WTC11 (cell line): Measurements from ENCODE around the gene ABCB8. TPM values are rescaled to one million over a fixed set of nuclear protein-coding genes. Genes with fewer than 3 reads are reported as not detected.
A peak's percentile ranks its signal among the peaks of the same experiment; 100 is the strongest.

Experiments
- ATAC-seq: fragments of 200-7000 bp; cut with Tn5 transposase; 2 replicates; pipeline ENCODE4 v1.10.0; 2021; ENCODE audit warnings: mild to moderate bottlenecking, moderate library complexity
- CTCF ChIA-PET: fragments of 300-600 bp; sonication (Branson Sonifier 250); formaldehyde crosslinking; loops from one replicate; lab custom pipeline; 2021; ENCODE audit warnings: antibody characterized with exemption; lab: Charles Lee
- POLR2A ChIA-PET: fragments of 350-600 bp; sonication (Branson Sonifier 250); formaldehyde crosslinking; loops from one replicate; lab custom pipeline; 2021; ENCODE audit warnings: antibody characterized with exemption; lab: Charles Lee
- DNase-seq: peaks from one replicate; pipeline ENCODE4 v3.0.0; 2021; ENCODE audit warnings: low spot score
- H3K27ac Mint-ChIP-seq: 2 replicates; pipeline ENCODE4 v1.8.0; 2021; ENCODE audit warnings: mixed read lengths
- H3K27me3 Mint-ChIP-seq: 2 replicates; pipeline ENCODE4 v1.8.0; 2021; ENCODE audit warnings: low read depth, mild to moderate bottlenecking, moderate library complexity, mixed read lengths
- H3K36me3 Mint-ChIP-seq: 2 replicates; pipeline ENCODE4 v1.8.0; 2021; ENCODE audit warnings: mixed read lengths
- H3K4me1 Mint-ChIP-seq: 2 replicates; pipeline ENCODE4 v1.8.0; 2022; ENCODE audit warnings: mixed read lengths
- H3K4me3 Mint-ChIP-seq: 2 replicates; pipeline ENCODE4 v1.8.0; 2021; ENCODE audit warnings: mild to moderate bottlenecking, moderate library complexity, mixed read lengths
- H3K9me3 Mint-ChIP-seq: 2 replicates; pipeline ENCODE4 v1.8.0; 2021; ENCODE audit warnings: mixed read lengths
- ATF1 ChIP-seq: sonication (generic); formaldehyde crosslinking; IDR thresholded peaks from 2 replicates; pipeline ENCODE4 v1.8.1; 2023; ENCODE audit warnings: mild to moderate bottlenecking, moderate library complexity, missing genetic modification reagents
- CBFB ChIP-seq: sonication (generic); formaldehyde crosslinking; IDR thresholded peaks from 2 replicates; pipeline ENCODE4 v1.8.1; 2022; ENCODE audit warnings: mild to moderate bottlenecking, low read depth, missing genetic modification reagents
- ESRRA ChIP-seq: sonication (generic); formaldehyde crosslinking; IDR thresholded peaks from 2 replicates; pipeline ENCODE4 v1.8.1; 2022; ENCODE audit warnings: mild to moderate bottlenecking, missing genetic modification reagents, borderline replicate concordance
- ETV6 ChIP-seq: sonication (generic); formaldehyde crosslinking; IDR thresholded peaks from 2 replicates; pipeline ENCODE4 v1.8.1; 2022; ENCODE audit warnings: mild to moderate bottlenecking, missing genetic modification reagents
- FOXP1 ChIP-seq: sonication (generic); formaldehyde crosslinking; IDR thresholded peaks from 2 replicates; pipeline ENCODE4 v1.8.0; 2022; ENCODE audit warnings: missing genetic modification reagents, mild to moderate bottlenecking, moderate library complexity, borderline replicate concordance
- IRF1 ChIP-seq: sonication (generic); formaldehyde crosslinking; IDR thresholded peaks from 2 replicates; pipeline ENCODE4 v1.8.0; 2023; ENCODE audit warnings: missing genetic modification reagents
- MYBL2 ChIP-seq: sonication (generic); formaldehyde crosslinking; IDR thresholded peaks from 2 replicates; pipeline ENCODE4 v1.8.1; 2023; ENCODE audit warnings: mild to moderate bottlenecking, moderate library complexity, missing genetic modification reagents
- NFYB ChIP-seq: sonication (generic); formaldehyde crosslinking; conservative IDR thresholded peaks from 2 replicates; pipeline ENCODE4 v1.8.0; 2022; ENCODE audit warnings: low read depth, missing genetic modification reagents
- OVOL2 ChIP-seq: fragments of 250-450 bp; sonication (Bioruptor Pico); IDR thresholded peaks from 2 replicates; pipeline ENCODE4 v1.9.0; 2021; ENCODE audit warnings: mild to moderate bottlenecking, borderline replicate concordance
- PRDM15 ChIP-seq: sonication (generic); formaldehyde crosslinking; IDR thresholded peaks from 2 replicates; pipeline ENCODE4 v1.8.0; 2022; ENCODE audit warnings: missing genetic modification reagents
- SP1 ChIP-seq: sonication (generic); formaldehyde crosslinking; conservative IDR thresholded peaks from 2 replicates; pipeline ENCODE4 v1.8.1; 2022; ENCODE audit warnings: missing genetic modification reagents
- STAT6 ChIP-seq: sonication (generic); formaldehyde crosslinking; conservative IDR thresholded peaks from 2 replicates; pipeline ENCODE4 v1.8.1; 2023; ENCODE audit warnings: mild to moderate bottlenecking, low read depth, missing genetic modification reagents, moderate library complexity
- ZBTB21 ChIP-seq: sonication (generic); formaldehyde crosslinking; IDR thresholded peaks from 2 replicates; pipeline ENCODE4 v1.8.1; 2023; ENCODE audit warnings: mild to moderate bottlenecking, missing genetic modification reagents, borderline replicate concordance
- ZMAT4 ChIP-seq: fragments of 250-450 bp; sonication (Bioruptor Pico); IDR thresholded peaks from 2 replicates; pipeline ENCODE4 v1.9.0; 2021; ENCODE audit warnings: mild to moderate bottlenecking
- ZNF263 ChIP-seq: sonication (generic); formaldehyde crosslinking; IDR thresholded peaks from 2 replicates; pipeline ENCODE4 v1.8.1; 2022; ENCODE audit warnings: low read depth, mild to moderate bottlenecking, moderate library complexity, missing genetic modification reagents
- ZSCAN18 ChIP-seq: fragments of 250-450 bp; sonication (Bioruptor Pico); IDR thresholded peaks from 2 replicates; pipeline ENCODE4 v2.1.2; 2022; ENCODE audit warnings: mild to moderate bottlenecking, moderate library complexity
- total RNA-seq: library from RNA; stranded (reverse); gene quantifications from 3 replicates; pipeline ENCODE4 v1.2.3, GENCODE V29; 2021
- TF ChIP-seq, protein P1 (sequence below): fragments of 200-600 bp; IDR thresholded peaks from 2 replicates; pipeline ENCODE4 v1.8.0; 2022; ENCODE audit warnings: antibody characterized with exemption
- TF ChIP-seq, protein P2 (sequence below): sonication (generic); formaldehyde crosslinking; IDR thresholded peaks from 2 replicates; pipeline ENCODE4 v1.8.1; 2023; ENCODE audit warnings: mild to moderate bottlenecking, missing genetic modification reagents, moderate library complexity
- TF ChIP-seq, protein P3 (sequence below): sonication (generic); formaldehyde crosslinking; IDR thresholded peaks from 2 replicates; pipeline ENCODE4 v1.8.1; 2023; ENCODE audit warnings: mild to moderate bottlenecking, missing genetic modification reagents, borderline replicate concordance

Gene ABCB8
- total RNA-seq, 1 experiment from 2014 or later, result 35.9 TPM

- ATAC-seq (peak; percentile 63), DNase-seq (peak; percentile 72)
- Mint-ChIP-seq H3K27ac (no peak overlapping the region), H3K4me3 (no peak overlapping the region), H3K27me3 (peaks cover 15% of the 10 kb centered on the region), H3K4me1 (peaks cover 41% of the 10 kb centered on the region), H3K9me3 (no peaks in the 10 kb centered on the region), H3K36me3 (peaks cover 10% of the 10 kb centered on the region)
- ChIA-PET CTCF (interaction anchor here (0.6 to 10.4 kb wide), 8 partner anchors 11 to 152 kb away, joined by 3 to 118 read pairs (median 4); partner anchors contain the start of gene FASTK), POLR2A (no interaction called here)
- TF ChIP-seq ETV6 (CRISPR knock-in tag), result no peak
- TF ChIP-seq, protein P1, sequence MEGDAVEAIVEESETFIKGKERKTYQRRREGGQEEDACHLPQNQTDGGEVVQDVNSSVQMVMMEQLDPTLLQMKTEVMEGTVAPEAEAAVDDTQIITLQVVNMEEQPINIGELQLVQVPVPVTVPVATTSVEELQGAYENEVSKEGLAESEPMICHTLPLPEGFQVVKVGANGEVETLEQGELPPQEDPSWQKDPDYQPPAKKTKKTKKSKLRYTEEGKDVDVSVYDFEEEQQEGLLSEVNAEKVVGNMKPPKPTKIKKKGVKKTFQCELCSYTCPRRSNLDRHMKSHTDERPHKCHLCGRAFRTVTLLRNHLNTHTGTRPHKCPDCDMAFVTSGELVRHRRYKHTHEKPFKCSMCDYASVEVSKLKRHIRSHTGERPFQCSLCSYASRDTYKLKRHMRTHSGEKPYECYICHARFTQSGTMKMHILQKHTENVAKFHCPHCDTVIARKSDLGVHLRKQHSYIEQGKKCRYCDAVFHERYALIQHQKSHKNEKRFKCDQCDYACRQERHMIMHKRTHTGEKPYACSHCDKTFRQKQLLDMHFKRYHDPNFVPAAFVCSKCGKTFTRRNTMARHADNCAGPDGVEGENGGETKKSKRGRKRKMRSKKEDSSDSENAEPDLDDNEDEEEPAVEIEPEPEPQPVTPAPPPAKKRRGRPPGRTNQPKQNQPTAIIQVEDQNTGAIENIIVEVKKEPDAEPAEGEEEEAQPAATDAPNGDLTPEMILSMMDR, result peak; percentile 35; the same call in 1 of the 2 replicates
Observed at GRCh38 chr7:151091431-151091830, 63.2 kb downstream of the ABCB8 start.

DNA sequence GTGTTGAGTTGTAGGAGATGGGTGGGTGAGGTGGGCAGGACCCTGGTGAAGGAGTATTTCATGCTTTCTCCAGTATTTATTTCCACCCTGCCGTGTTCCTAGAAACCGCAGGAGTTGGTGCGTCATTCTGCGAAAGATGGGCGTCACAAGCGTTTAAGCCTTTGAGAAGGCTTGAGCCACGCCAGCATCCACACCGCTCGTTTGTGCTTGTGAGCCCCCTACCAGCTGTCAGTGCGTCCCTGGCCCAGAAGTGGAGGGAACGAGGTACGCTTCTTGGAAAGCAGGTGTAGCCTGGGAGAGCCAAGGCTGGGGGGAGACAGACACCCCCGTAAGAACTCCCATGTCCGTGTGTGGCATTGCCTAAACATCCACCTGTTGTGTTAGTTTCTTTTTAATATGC lies 63.7 kb downstream of the ABCB8 start:
- no peak for DNase-seq
- ChIA-PET POLR2A (no interaction called here), CTCF (interaction anchor here (0.6 to 10.4 kb wide), 6 partner anchors 20 to 152 kb away, joined by 3 to 118 read pairs (median 4); partner anchors contain the start of gene ABCF2)
- H3K36me3 Mint-ChIP-seq, result peaks cover 11% of the 10 kb centered on the region
- peaks cover 15% of the 10 kb centered on the region for H3K27me3 Mint-ChIP-seq
- no peaks in the 10 kb centered on the region for H3K9me3 Mint-ChIP-seq
- H3K27ac Mint-ChIP-seq, result no peak overlapping the region
- H3K4me3 Mint-ChIP-seq, result no peak overlapping the region
- ATAC-seq, result no peak
- peaks cover 41% of the 10 kb centered on the region for H3K4me1 Mint-ChIP-seq
- no peak for TF ChIP-seq SP1
- no peak for TF ChIP-seq IRF1 (CRISPR knock-in tag)
- TF ChIP-seq NFYB (CRISPR knock-in tag), result no peak
- TF ChIP-seq PRDM15 (CRISPR knock-in tag), result no peak
- TF ChIP-seq CBFB, result no peak
- TF ChIP-seq, protein P2, sequence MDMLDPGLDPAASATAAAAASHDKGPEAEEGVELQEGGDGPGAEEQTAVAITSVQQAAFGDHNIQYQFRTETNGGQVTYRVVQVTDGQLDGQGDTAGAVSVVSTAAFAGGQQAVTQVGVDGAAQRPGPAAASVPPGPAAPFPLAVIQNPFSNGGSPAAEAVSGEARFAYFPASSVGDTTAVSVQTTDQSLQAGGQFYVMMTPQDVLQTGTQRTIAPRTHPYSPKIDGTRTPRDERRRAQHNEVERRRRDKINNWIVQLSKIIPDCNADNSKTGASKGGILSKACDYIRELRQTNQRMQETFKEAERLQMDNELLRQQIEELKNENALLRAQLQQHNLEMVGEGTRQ (CRISPR knock-in tag), result no peak
- no peak for TF ChIP-seq ZNF263 (CRISPR knock-in tag)
- TF ChIP-seq ATF1 (CRISPR knock-in tag), result no peak
- no peak for TF ChIP-seq ESRRA (CRISPR knock-in tag)
- TF ChIP-seq OVOL2, result no peak
- TF ChIP-seq ZSCAN18 (CRISPR knock-in tag), result no peak
- no peak for TF ChIP-seq ZMAT4 (CRISPR knock-in tag)
- TF ChIP-seq MYBL2 (CRISPR knock-in tag), result no peak
- TF ChIP-seq, protein P3, sequence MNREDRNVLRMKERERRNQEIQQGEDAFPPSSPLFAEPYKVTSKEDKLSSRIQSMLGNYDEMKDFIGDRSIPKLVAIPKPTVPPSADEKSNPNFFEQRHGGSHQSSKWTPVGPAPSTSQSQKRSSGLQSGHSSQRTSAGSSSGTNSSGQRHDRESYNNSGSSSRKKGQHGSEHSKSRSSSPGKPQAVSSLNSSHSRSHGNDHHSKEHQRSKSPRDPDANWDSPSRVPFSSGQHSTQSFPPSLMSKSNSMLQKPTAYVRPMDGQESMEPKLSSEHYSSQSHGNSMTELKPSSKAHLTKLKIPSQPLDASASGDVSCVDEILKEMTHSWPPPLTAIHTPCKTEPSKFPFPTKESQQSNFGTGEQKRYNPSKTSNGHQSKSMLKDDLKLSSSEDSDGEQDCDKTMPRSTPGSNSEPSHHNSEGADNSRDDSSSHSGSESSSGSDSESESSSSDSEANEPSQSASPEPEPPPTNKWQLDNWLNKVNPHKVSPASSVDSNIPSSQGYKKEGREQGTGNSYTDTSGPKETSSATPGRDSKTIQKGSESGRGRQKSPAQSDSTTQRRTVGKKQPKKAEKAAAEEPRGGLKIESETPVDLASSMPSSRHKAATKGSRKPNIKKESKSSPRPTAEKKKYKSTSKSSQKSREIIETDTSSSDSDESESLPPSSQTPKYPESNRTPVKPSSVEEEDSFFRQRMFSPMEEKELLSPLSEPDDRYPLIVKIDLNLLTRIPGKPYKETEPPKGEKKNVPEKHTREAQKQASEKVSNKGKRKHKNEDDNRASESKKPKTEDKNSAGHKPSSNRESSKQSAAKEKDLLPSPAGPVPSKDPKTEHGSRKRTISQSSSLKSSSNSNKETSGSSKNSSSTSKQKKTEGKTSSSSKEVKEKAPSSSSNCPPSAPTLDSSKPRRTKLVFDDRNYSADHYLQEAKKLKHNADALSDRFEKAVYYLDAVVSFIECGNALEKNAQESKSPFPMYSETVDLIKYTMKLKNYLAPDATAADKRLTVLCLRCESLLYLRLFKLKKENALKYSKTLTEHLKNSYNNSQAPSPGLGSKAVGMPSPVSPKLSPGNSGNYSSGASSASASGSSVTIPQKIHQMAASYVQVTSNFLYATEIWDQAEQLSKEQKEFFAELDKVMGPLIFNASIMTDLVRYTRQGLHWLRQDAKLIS (CRISPR knock-in tag), result no peak
- TF ChIP-seq STAT6 (CRISPR knock-in tag), result no peak
- no peak for TF ChIP-seq ZBTB21 (CRISPR knock-in tag)
- TF ChIP-seq FOXP1 (CRISPR knock-in tag), result no peak
